Mucosa of descending colon (tissue), 3 donors: ENCODE measurements around the gene SLC25A38. TPM values are rescaled to one million over a fixed set of nuclear protein-coding genes. Genes with fewer than 3 reads are reported as not detected.

ENCODE experiments used
- ATAC-seq: fragments of 200-7000 bp; cut with Tn5 transposase; one replicate; pipeline ENCODE4 v1.9.1; 2020; ENCODE audit warnings: mild to moderate bottlenecking, moderate library complexity
- DNase-seq, 3 donors: peaks; one replicate each; pipeline ENCODE4 v3.0.0-alpha.2; 2020
- H3K36me3 ChIP-seq: fragments of 200-600 bp; one replicate; pipeline ENCODE4 v1.8.0; 2021; ENCODE audit warnings: low read depth, mild to moderate bottlenecking
- H3K4me1 ChIP-seq: fragments of 200-600 bp; one replicate; pipeline ENCODE4 v1.8.0; 2021; ENCODE audit warnings: low read depth, mild to moderate bottlenecking
- H3K4me3 ChIP-seq: fragments of 200-600 bp; one replicate; pipeline ENCODE4 v1.8.0; 2021; ENCODE audit warnings: mild to moderate bottlenecking
- H3K9me3 ChIP-seq: fragments of 200-600 bp; one replicate; pipeline ENCODE4 v1.8.0; 2021; ENCODE audit warnings: mild to moderate bottlenecking
- CTCF ChIP-seq: fragments of 200-600 bp; IDR thresholded peaks from one replicate; pipeline ENCODE4 v1.8.0; 2022; ENCODE audit warnings: antibody characterized with exemption, mild to moderate bottlenecking
- intact Hi-C, 2 donors: fragments of 100-400 bp; cut with DNase I in 1 of 2; cut with micrococcal nuclease in 1 of 2; formaldehyde crosslinking; loops; one replicate each; pipeline versions ENCODE4 v1.11.0 to v1.11.1; 2022; cut with DNase I, micrococcal nuclease
- total RNA-seq, 3 donors: library from RNA; stranded (reverse); fragmentation: NEBNext Ultra II Directional in 2 of 3; extraction: Animal tissue kit (Norgen Biotek cat#: 25700) in 2 of 3; gene quantifications; one replicate each; pipeline versions ENCODE4 v1.2.1 to v1.2.4, GENCODE V29; 2021 to 2023
- donor health status: DM: no; HTN: no; CAD: no; lungs with moderate emphysema.
- donor health status: DM: no; HTN: no; CAD: no.
- donor health status: DM: no; HTN: yes; CAD: no.

The SLC25A38 gene
- total RNA-seq, 3 donors from 2014 or later, result 29.3 to 35.3 (median 34.4) TPM

GRCh38 chr3:39434574-39434973 is 51.4 kb downstream of the SLC25A38 start:
- no peak for ATAC-seq

GRCh38 chr3:39435006-39435748 is 52.0 kb downstream of the SLC25A38 start:
- no peak overlapping the region for H3K4me3 ChIP-seq
- no peaks in the 10 kb centered on the region for H3K4me1 ChIP-seq
- no peaks in the 10 kb centered on the region for H3K9me3 ChIP-seq
- intact Hi-C loops, result no loop called here
- ATAC-seq, result no peak
- no peak for DNase-seq
- no peaks in the 10 kb centered on the region for H3K36me3 ChIP-seq
- TF ChIP-seq CTCF, result no peak

More at GRCh38 chr3:39434574-39434973, 51.4 kb downstream of the SLC25A38 start:
- H3K4me1 ChIP-seq, result no peaks in the 10 kb centered on the region
- no peak overlapping the region for H3K4me3 ChIP-seq
- no peaks in the 10 kb centered on the region for H3K36me3 ChIP-seq
- DNase-seq, result no peak
- H3K9me3 ChIP-seq, result no peaks in the 10 kb centered on the region
- TF ChIP-seq CTCF, result no peak
- intact Hi-C loops, result no loop called here

- TF ChIP-seq CTCF, result no peak
- no peak overlapping the region for H3K4me3 ChIP-seq
- H3K9me3 ChIP-seq, result no peaks in the 10 kb centered on the region
- intact Hi-C loops, result no loop called here
- no peaks in the 10 kb centered on the region for H3K36me3 ChIP-seq
- H3K4me1 ChIP-seq, result no peaks in the 10 kb centered on the region
- no peak for ATAC-seq
- no peak for DNase-seq
Measured at GRCh38 chr3:39438880-39439279, 55.7 kb downstream of the SLC25A38 start.

- Histone ChIP-seq H3K9me3 (no peaks in the 10 kb centered on the region), H3K4me1 (no peaks in the 10 kb centered on the region), H3K4me3 (no peak overlapping the region), H3K36me3 (no peaks in the 10 kb centered on the region)
- DNase-seq (no peak), ATAC-seq (no peak)
- intact Hi-C loops, result loop anchor here in 1 of 2 donors (10.0 kb wide), 1 partner anchor 54 kb away; no protein-coding TSS in a partner anchor
- no peak for TF ChIP-seq CTCF
Measured at GRCh38 chr3:39440316-39440715, 57.1 kb downstream of the SLC25A38 start.

GRCh38 chr3:39443530-39443929 is 60.4 kb downstream of the SLC25A38 start:
- Histone ChIP-seq H3K4me1 (peaks cover 5% of the 10 kb centered on the region), H3K9me3 (no peaks in the 10 kb centered on the region), H3K36me3 (no peaks in the 10 kb centered on the region), H3K4me3 (no peak overlapping the region)
- intact Hi-C loops, result loop anchor here in 1 of 2 donors (10.0 kb wide), 1 partner anchor 51 kb away; no protein-coding TSS in a partner anchor
- ATAC-seq, result no peak
- no peak for TF ChIP-seq CTCF
- no peak for DNase-seq
